K562 (cell line): ENCODE results near the gene S100A9. TPM values are rescaled to one million over a fixed set of nuclear protein-coding genes. Genes with fewer than 3 reads are reported as not detected.

Experiments
- ATAC-seq: fragments of 200-7000 bp; cut with Tn5 transposase; 3 replicates; pipeline ENCODE4 v1.9.1; 2020; ENCODE audit warnings: moderate library complexity
- BruUV-seq: library from RNA; stranded (reverse); fragments of 400-500 nt; replicated peaks from 2 replicates; lab custom pipeline; 2021; lab: Mats Ljungman, UMichigan
- CTCF ChIA-PET: fragments of 300-600 bp; formaldehyde crosslinking; extraction: SDS; loops from one replicate; lab custom pipeline; 2021; ENCODE audit warnings: low intra/inter-chr PET ratio; lab: Yijun Ruan, JAX
- POLR2A ChIA-PET: fragments of 300-600, 350-650 bp; sonication (Branson Sonifier 250); formaldehyde crosslinking; extraction: SDS; loops from one replicate; lab custom pipeline; 2021; ENCODE audit warnings: antibody characterized with exemption, inconsistent platforms; lab: Yijun Ruan, JAX
- DNase-seq, 4 experiments: peaks; one replicate each; pipeline versions ENCODE4 v3.0.0 to v3.0.0-alpha.2; 2011 to 2018; ENCODE audit warnings: low spot score in 3 of 4, mixed read lengths in 3 of 4; ENCODE audit errors: extremely low read depth in 1 of 4
- FAIRE-seq: peaks from 2 replicates; lab custom pipeline; 2011; peaks lifted over from hg19 to GRCh38; lab: Jason Lieb, UNC
- H2AFZ ChIP-seq: 2 replicates; pipeline ENCODE4 v1.6.0; 2011; ENCODE audit warnings: low read depth, low read length, control low read depth, inconsistent platforms
- H3K27ac ChIP-seq: fragments of 200-600 bp; 3 replicates; pipeline ENCODE4 v1.8.0; 2011; ENCODE audit warnings: low read depth, mild to moderate bottlenecking, control low read depth, inconsistent platforms, low read length, moderate library complexity, mixed read lengths; ENCODE audit errors: extremely low read depth
- H3K27me3 ChIP-seq, 2 experiments: fragments of 300-600 bp in 1 of 2; 2 replicates in 1 of 2; 3 replicates in 1 of 2; pipeline versions ENCODE4 v1.6.0 to v1.8.0; 2011; ENCODE audit warnings: inconsistent platforms in 2 of 2, low read length in 2 of 2, mild to moderate bottlenecking in 1 of 2, mixed read lengths in 1 of 2, moderate library complexity in 1 of 2; ENCODE audit not compliant: control insufficient read depth in 2 of 2, insufficient read depth in 2 of 2
- H3K36me3 ChIP-seq: fragments of 300-600 bp; 3 replicates; pipeline ENCODE4 v1.8.0; 2011; ENCODE audit warnings: mild to moderate bottlenecking, low read length, inconsistent platforms; ENCODE audit not compliant: control insufficient read depth, insufficient read depth
- H3K4me1 ChIP-seq, 2 experiments: fragments of 200-600 bp in 1 of 2; replicated peaks in 1 of 2; 2 replicates in 1 of 2; 3 replicates in 1 of 2; pipeline versions ENCODE4 v1.5.1 to v1.8.0; 2011; ENCODE audit warnings: inconsistent platforms in 2 of 2, low read length in 2 of 2, mild to moderate bottlenecking in 1 of 2, mixed read lengths in 1 of 2, moderate library complexity in 1 of 2; ENCODE audit not compliant: control insufficient read depth in 2 of 2, insufficient read depth in 2 of 2
- H3K4me2 ChIP-seq: 2 replicates; pipeline ENCODE4 v1.6.1; 2011; ENCODE audit warnings: low read length, control low read depth, inconsistent platforms, mixed read lengths; ENCODE audit not compliant: insufficient read depth
- H3K4me3 ChIP-seq: fragments of 200-600 bp; sonication (generic), shearing (Covaris generic); 2 replicates; pipeline ENCODE4 v1.5.1; 2016; ENCODE audit warnings: control low read depth, inconsistent platforms
- H3K79me2 ChIP-seq: fragments of 200-600 bp; 3 replicates; pipeline ENCODE4 v1.8.0; 2011; ENCODE audit warnings: low read length, inconsistent platforms; ENCODE audit not compliant: control insufficient read depth, insufficient read depth
- H3K9ac ChIP-seq, 2 experiments: 2 replicates each; pipeline versions ENCODE4 v1.6.0 to v1.6.1; 2011; ENCODE audit warnings: low read depth in 2 of 2, low read length in 2 of 2, control low read depth in 1 of 2, inconsistent platforms in 1 of 2, mild to moderate bottlenecking in 1 of 2, mixed read lengths in 1 of 2; ENCODE audit not compliant: insufficient read depth in 1 of 2
- H3K9me1 ChIP-seq: one replicate; pipeline ENCODE4 v1.6.0; 2011; ENCODE audit warnings: inconsistent platforms, mild to moderate bottlenecking, low read length, moderate library complexity; ENCODE audit not compliant: control insufficient read depth, insufficient read depth
- H3K9me3 ChIP-seq: replicated peaks from 2 replicates; pipeline ENCODE4 v1.5.1; 2011; ENCODE audit warnings: low read depth, low read length, inconsistent platforms; ENCODE audit not compliant: control insufficient read depth, insufficient read depth
- H4K20me1 ChIP-seq: replicated peaks from 2 replicates; pipeline ENCODE4 v1.6.1; 2011; ENCODE audit warnings: low read length, inconsistent platforms, mixed read lengths; ENCODE audit not compliant: control insufficient read depth, insufficient read depth
- CC2D1A ChIP-seq: fragments of 450-650 bp; IDR thresholded peaks from 2 replicates; pipeline ENCODE4 v1.6.1; 2017; ENCODE audit warnings: mild to moderate bottlenecking
- CEBPB ChIP-seq: fragments of 450-650 bp; IDR thresholded peaks from 2 replicates; pipeline ENCODE4 v1.6.1; 2016; ENCODE audit warnings: missing genetic modification characterization, missing compliant biosample characterization
- DIDO1 ChIP-seq: fragments of 450-650 bp; IDR thresholded peaks from 2 replicates; pipeline ENCODE4 v1.6.1; 2016; ENCODE audit warnings: low read depth, missing biosample characterization, missing genetic modification characterization
- DNMT1 ChIP-seq: fragments of 450-650 bp; IDR thresholded peaks from 2 replicates; pipeline ENCODE4 v1.6.1; 2016; ENCODE audit warnings: antibody characterized with exemption, mild to moderate bottlenecking
- EGR1 ChIP-seq: fragments of 450-650 bp; conservative IDR thresholded peaks from 2 replicates; pipeline ENCODE4 v1.6.1; 2017; ENCODE audit warnings: mild to moderate bottlenecking
- ZNF436 ChIP-seq: fragments of 250-450, 450-650 bp; sonication (Bioruptor Pico); formaldehyde crosslinking; IDR thresholded peaks from 2 replicates; pipeline ENCODE4 v1.7.0; 2020; ENCODE audit warnings: mild to moderate bottlenecking
- ZNF589 ChIP-seq: fragments of 200-800 bp; sonication (Bioruptor generic); IDR thresholded peaks from 2 replicates; pipeline ENCODE4 v1.6.1; 2016; ENCODE audit warnings: low read depth, missing genetic modification characterization, missing compliant biosample characterization
- WGBS: fragments of 100-300 bp; shearing (Covaris generic); methylation state at CpG from one replicate; pipeline ENCODE4 v1.1.6; 2016; ENCODE audit warnings: low coverage, mixed read lengths; ENCODE audit not compliant: insufficient coverage; ENCODE audit errors: missing lambda C conversion rate; 5-methylcytosine and 5-hydroxymethylcytosine counted together
- in situ Hi-C: fragments of 300-500 bp; cut with MboI; formaldehyde crosslinking; loops from 4 replicates; pipeline ENCODE4 v1.15.0; 2018; ENCODE audit warnings: inconsistent platforms, mixed read lengths
- intact Hi-C: fragments of 100-400 bp; cut with micrococcal nuclease; formaldehyde crosslinking; loops from 2 replicates; pipeline ENCODE4 v1.14.2; 2022
- polyA plus RNA-seq, 8 experiments: library from polyadenylated mRNA; depleted of rRNA in 4 of 8; stranded (reverse) in 5 of 8; unstranded in 3 of 8; fragments of >200 nt; fragmentation: Nextera tagmentation in 2 of 8; fragmentation: Illumina TruSeq in 1 of 8; extraction: Ambion mirVana in 2 of 8; extraction: Trizol in 1 of 8; gene quantifications; 2 replicates each; pipeline versions ENCODE4 v1.2.1 to v1.2.3, GENCODE V29; 2011 to 2014; ENCODE audit warnings: inconsistent platforms in 1 of 8, missing spikeins in 1 of 8
- total RNA-seq, 7 experiments: library from RNA; depleted of rRNA in 6 of 7; stranded (reverse); fragments of >200 nt in 6 of 7; fragmentation: Illumina TruSeq in 2 of 7; extraction: Trizol in 2 of 7; gene quantifications; 2 replicates each; pipeline versions ENCODE4 v1.2.1 to v1.2.3, GENCODE V29; 2011 to 2021; ENCODE audit warnings: low replicate concordance in 1 of 7
- TF ChIP-seq, protein P1 (sequence below): sonication (generic); formaldehyde crosslinking; IDR thresholded peaks from 2 replicates; pipeline ENCODE4 v1.8.0; 2022; ENCODE audit warnings: missing genetic modification reagents, mild to moderate bottlenecking, moderate library complexity, borderline replicate concordance
- TF ChIP-seq, protein P2 (sequence below): sonication (generic); formaldehyde crosslinking; IDR thresholded peaks from 2 replicates; pipeline ENCODE4 v1.8.0; 2022; ENCODE audit warnings: mild to moderate bottlenecking, missing genetic modification reagents, borderline replicate concordance

Gene S100A9
- total and polyA plus RNA-seq, 9 of the 15 experiments (the other 6 are each of a cell fraction or from before 2014, with no cell fraction given) = 0.80 TPM; not detected in 8

DNA sequence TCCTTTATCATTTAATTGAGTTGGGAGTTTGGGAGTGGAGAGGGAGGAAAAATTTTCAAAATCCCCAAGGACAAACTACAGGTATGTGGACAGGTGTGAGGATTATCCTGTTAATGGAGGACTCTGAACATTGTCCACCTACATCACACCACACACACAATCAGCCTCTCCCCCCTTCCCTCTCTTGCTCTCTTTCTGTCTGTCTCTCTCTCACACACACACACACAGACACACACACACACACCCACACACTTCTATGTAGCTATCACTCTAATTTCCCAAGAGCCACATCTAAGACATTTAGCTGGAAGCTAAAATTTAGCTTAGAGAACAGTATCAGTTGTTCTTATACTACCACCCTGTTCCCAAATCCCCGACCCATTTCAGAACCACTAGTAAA, 31.7 kb downstream of the S100A9 start:
- CTCF ChIA-PET = no interaction called here
- H3K9me3 ChIP-seq = no peaks in the 10 kb centered on the region
- H3K36me3 ChIP-seq = no peaks in the 10 kb centered on the region
- H3K4me3 ChIP-seq = no peak overlapping the region
- TF ChIP-seq, protein P1, sequence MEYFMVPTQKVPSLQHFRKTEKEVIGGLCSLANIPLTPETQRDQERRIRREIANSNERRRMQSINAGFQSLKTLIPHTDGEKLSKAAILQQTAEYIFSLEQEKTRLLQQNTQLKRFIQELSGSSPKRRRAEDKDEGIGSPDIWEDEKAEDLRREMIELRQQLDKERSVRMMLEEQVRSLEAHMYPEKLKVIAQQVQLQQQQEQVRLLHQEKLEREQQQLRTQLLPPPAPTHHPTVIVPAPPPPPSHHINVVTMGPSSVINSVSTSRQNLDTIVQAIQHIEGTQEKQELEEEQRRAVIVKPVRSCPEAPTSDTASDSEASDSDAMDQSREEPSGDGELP (CRISPR knock-in tag) = no peak
- TF ChIP-seq CEBPB = no peak
- no peak for TF ChIP-seq DNMT1
- no peak for TF ChIP-seq ZNF589 (CRISPR knock-in tag)
- 0 out of 2 replicates have a peak, but pooled peaks have one; percentile 14 for TF ChIP-seq EGR1
- TF ChIP-seq, protein P2, sequence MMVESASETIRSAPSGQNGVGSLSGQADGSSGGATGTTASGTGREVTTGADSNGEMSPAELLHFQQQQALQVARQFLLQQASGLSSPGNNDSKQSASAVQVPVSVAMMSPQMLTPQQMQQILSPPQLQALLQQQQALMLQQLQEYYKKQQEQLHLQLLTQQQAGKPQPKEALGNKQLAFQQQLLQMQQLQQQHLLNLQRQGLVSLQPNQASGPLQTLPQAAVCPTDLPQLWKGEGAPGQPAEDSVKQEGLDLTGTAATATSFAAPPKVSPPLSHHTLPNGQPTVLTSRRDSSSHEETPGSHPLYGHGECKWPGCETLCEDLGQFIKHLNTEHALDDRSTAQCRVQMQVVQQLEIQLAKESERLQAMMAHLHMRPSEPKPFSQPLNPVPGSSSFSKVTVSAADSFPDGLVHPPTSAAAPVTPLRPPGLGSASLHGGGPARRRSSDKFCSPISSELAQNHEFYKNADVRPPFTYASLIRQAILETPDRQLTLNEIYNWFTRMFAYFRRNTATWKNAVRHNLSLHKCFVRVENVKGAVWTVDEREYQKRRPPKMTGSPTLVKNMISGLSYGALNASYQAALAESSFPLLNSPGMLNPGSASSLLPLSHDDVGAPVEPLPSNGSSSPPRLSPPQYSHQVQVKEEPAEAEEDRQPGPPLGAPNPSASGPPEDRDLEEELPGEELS (CRISPR knock-in tag) = no peak
- no peak for TF ChIP-seq CC2D1A
- no peak for TF ChIP-seq ZNF436 (CRISPR knock-in tag)
- no peak for TF ChIP-seq DIDO1
- H3K9ac ChIP-seq = no peak overlapping the region
- POLR2A ChIA-PET = interaction anchor here (0.6 to 1.0 kb wide), 2 partner anchors 32 to 238 kb away, joined by 3 read pairs; partner anchors contain the start of gene S100A13
- intact Hi-C loops (no loop called here), in situ Hi-C loops (no loop called here)
- H3K4me1 ChIP-seq = peaks cover 0 to 6% of the 10 kb centered on the region in 2 experiments; a peak in 1 of 5 replicates
- H3K9me1 ChIP-seq = no peaks in the 10 kb centered on the region
- FAIRE-seq (no peak), DNase-seq (no peak), ATAC-seq (no peak)
- H3K4me2 ChIP-seq = no peak overlapping the region
- WGBS = 0% methylated on average over 1 of the region's 1 CpG
- H3K79me2 ChIP-seq = no peaks in the 10 kb centered on the region
- no TSS peak for BruUV-seq
- H4K20me1 ChIP-seq = peaks cover 3% of the 10 kb centered on the region; the same call in 1 of the 2 replicates
- no peak overlapping the region for H2AFZ ChIP-seq
- H3K27ac ChIP-seq = no peak overlapping the region
- peaks cover 0 to 27% of the 10 kb centered on the region in 2 experiments; a peak in 4 of 5 replicates for H3K27me3 ChIP-seq
